Limb (tissue), 2 donors: ENCODE measurements around the gene SUPT3H.

Source experiments
- DNase-seq, 2 donors: peaks; one replicate each; pipeline ENCODE4 v3.0.0-alpha.2; 2016; ENCODE audit errors: extremely low spot score in 2 of 2

Gene SUPT3H

GRCh38 chr6:45388328-45388727, 10.6 kb upstream of the SUPT3H start:
- no peak for DNase-seq

DNA sequence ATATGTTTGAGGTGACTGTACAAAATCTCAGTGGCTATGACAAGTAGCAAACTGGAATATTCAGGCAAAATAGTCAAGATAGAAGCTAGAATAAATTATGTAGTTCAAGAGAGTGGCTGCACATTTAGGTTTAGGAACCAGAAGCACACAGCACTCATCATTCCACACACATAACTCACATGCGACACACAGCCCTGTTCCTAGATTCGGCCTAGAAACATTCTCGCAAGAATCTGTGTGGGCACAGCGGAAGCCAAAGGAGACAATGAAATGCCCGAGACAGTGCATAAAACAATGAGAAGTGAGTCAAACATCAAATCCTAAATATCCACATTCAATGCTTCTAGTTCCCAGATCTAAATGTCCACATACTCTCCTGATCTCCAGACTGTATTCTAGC, 9.5 kb upstream of the SUPT3H start:
- DNase-seq: no peak

- no peak for DNase-seq
Observed at GRCh38 chr6:45386501-45386900, 8.8 kb upstream of the SUPT3H start.

GRCh38 chr6:45382391-45382790, 4.7 kb upstream of the SUPT3H start:
- no peak for DNase-seq

DNA sequence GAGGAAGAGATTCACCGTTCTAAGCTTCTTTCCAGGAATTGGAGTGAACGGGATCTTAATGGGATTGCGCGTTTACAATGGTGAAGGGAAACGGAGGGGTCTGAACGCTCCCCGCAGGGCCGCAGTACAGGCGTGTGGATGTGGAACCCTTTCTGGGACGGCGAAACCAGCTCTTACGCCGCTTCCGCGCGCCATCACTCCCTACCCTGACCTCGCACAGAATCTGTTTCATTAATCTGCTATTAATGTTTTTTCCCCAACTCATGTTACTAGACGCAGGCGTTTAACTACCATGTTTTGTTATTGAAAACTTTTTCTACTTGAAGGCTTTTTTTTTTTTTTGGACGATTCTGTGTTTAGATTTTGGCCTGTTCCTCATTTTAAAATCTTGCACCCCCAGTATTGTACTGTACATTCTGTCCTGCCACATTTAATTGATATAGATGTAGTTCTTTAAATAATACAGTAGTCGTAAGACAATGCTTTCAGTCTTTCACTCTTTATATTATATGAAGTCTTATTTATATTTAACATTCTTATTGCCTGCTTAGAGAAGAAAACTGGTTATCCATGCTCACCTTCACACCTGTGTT, 696 bp upstream of the SUPT3H start:
- no peak for DNase-seq

DNA sequence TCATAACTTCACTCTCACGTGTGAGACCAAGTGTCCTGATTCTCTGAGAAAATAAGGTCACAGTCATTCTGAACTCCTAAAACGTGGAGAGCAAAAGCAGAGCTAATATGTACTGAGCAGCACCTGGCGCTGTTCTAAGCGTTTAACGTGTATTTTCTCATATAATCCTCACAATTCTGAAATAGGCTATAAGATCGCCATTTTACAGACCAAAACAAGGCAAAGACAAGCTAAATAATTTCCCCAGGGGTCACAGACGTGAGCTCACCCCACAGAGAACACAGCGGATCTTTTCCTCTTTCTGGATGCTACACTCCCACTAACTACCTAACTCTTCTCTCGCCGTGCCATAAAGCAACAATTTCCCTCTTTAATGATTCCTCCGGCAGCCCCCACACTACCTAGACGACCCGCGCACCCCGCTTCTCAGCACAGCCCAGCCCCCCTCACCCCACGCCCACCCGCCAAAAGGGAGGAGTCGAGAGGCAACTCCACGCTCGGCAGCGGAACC, 636 bp downstream of the SUPT3H start:
- peak in 1 of 2 donors; percentile 88 for DNase-seq

DNA sequence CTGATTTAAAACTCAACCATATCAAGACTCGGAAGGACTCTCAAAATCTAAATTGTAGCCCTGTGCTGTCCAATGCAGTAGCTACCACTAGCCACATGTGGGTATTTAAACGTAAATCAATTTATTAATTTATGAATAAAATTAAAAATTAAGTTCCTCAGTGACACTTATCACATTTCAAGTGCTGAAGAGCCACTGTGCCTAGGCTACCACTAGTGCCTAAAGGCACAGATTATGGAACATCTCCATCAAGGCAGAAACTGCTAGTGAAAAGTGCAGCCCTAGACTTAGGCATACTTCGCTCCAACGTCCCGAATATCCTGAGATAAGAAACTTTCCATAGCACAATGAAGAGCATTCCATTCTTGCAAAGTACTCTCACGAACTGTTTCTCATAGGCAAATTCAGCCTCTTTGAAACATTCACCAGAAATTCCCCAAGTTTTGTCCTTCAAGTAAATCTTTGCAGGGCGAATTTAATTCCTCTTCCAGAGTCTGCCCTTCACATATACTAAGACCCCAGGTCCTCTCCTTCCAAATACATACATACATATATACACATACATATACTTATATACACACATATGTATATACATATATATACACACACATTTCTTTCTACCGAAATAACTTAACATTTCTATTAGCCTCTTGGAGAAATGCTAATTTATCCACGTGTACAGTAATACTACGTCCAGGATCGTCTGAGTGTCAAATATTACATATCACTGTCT, 1.3 kb downstream of the SUPT3H start:
- DNase-seq: no peak

- no peak for DNase-seq
Observed at GRCh38 chr6:45375449-45375848, 2.3 kb downstream of the SUPT3H start.

- no peak for DNase-seq
Observed at GRCh38 chr6:45371924-45372573, 5.7 kb downstream of the SUPT3H start.

GRCh38 chr6:45369870-45370269, 7.9 kb downstream of the SUPT3H start:
- DNase-seq: no peak

- no peak for DNase-seq
Observed at GRCh38 chr6:45367999-45368398, 9.7 kb downstream of the SUPT3H start.

- no peak for DNase-seq
Observed at GRCh38 chr6:45366534-45366933, 11.2 kb downstream of the SUPT3H start.

- DNase-seq: no peak
Observed at GRCh38 chr6:45365036-45365435, 12.7 kb downstream of the SUPT3H start.

DNA sequence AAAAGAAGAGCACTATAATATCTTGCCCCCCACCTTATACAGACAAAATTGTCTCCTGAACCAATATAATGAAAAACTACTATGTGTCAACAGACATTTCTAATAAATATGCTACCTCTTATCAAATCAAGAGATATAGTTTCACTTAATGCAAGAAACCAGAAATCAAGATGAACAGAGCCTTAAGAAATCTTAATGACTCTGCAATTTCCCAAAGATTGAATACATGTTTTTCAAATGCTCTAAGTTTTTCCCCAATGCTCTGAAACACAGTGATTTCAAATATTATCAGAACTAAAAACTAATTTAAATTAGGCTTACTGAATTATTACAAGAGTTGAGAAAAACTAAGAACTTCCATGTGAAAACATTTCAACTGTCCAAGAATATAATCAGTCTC, 13.3 kb downstream of the SUPT3H start:
- DNase-seq: no peak

GRCh38 chr6:45353654-45354053, 24.1 kb downstream of the SUPT3H start:
- DNase-seq: no peak

DNA sequence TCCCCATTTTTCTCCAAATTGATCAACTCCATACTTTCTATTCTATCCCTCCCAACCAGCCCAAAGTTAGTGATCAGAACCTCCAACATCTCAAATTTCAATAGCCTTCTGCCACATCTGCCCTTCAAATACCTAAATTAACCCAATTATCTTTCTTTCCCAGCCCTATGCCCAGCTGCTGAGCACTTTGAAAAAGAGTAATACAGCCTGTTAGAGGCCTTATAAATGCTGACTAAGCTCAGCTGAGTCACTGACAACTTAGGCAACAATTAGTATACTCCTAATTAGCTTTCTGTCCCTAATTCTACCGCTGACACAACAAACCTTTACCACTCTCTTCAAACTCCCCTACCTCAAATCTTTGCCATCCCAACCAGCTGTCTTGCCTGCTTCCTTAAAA, 26.1 kb downstream of the SUPT3H start:
- no peak for DNase-seq

DNA sequence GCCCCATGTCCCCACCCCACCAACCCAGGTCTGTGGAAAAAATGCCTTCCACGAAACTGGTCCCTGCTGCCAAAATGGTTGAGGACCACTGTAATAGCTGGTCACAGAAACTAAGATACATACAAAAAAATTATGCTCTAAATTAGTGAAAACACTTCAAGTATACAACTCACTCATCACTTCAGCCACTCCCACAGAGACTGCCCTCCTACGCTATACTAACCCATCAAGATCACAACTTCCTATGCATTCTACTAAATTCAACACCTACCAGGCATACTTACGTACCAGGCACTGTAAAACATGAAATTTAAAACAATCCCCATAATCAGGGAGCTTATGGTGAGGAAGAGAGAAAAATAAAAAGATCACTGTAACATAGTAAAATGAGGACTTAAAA, 26.7 kb downstream of the SUPT3H start:
- DNase-seq: no peak

GRCh38 chr6:45350186-45350710, 27.5 kb downstream of the SUPT3H start:
- no peak for DNase-seq

GRCh38 chr6:45344900-45345299, 32.8 kb downstream of the SUPT3H start:
- no peak for DNase-seq

DNA sequence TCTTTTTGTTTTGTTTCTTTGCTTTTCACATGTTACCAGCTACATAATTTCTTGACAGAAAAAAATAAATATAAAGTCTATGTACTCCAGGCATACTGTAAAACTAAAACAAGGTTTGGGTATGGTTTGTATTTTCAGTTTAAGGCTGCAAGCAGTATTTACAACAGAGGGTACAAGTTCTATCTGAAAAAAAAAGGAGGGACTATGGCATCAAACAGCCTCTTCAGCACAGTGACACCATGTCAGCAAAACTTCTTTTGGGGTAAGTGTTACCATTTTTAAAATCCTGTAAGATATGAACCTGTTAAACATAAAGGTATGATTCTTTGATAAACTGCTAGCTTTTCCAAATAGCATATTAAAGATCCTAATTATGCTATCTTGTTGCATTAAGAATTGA, 49.2 kb downstream of the SUPT3H start:
- no peak for DNase-seq

- DNase-seq: peak in 1 of 2 donors; percentile 32
Observed at GRCh38 chr6:45327956-45328522, 49.7 kb downstream of the SUPT3H start, which contains the start of gene RUNX2. Gene RUNX2, plus strand, starts transcription at chr6:45328330. Its CDS starts 397 bp downstream, at chr6:45328727.
